Measurements from ENCODE around the gene SGSM1. TPM values are rescaled to one million over a fixed set of nuclear protein-coding genes. Genes with fewer than 3 reads are reported as not detected.

SGSM1 gene
- polyA plus RNA-seq, 3 donors, result 2.2 to 2.4 (median 2.2) TPM

DNA sequence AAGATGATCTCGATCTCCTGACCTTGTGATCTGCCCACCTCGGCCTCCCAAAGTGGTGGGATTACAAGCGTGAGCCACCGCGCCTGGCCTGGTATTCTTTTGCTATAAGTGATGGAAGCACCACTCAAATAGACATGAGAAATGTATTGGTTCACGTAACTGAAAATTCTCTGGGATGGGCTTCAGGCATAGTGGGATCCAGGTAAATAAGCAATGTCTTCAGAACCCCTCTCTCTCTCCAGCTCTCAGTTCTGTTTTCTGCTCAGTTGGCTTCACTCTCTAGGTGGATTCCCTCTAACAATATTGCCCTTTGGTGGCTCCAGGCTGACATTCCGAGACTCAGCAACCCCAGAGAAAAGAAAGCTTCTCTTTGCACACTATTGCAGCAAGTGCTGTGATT lies 141.4 kb downstream of the SGSM1 start:
- DNase-seq (ENCODE audit: low read depth in 3 of 3, low spot score in 2 of 3), result no peak

- DNase-seq (ENCODE audit: low read depth in 3 of 3, low spot score in 2 of 3), result no peak
Measured at GRCh38 chr22:24947881-24948280, 141.9 kb downstream of the SGSM1 start.

DNA sequence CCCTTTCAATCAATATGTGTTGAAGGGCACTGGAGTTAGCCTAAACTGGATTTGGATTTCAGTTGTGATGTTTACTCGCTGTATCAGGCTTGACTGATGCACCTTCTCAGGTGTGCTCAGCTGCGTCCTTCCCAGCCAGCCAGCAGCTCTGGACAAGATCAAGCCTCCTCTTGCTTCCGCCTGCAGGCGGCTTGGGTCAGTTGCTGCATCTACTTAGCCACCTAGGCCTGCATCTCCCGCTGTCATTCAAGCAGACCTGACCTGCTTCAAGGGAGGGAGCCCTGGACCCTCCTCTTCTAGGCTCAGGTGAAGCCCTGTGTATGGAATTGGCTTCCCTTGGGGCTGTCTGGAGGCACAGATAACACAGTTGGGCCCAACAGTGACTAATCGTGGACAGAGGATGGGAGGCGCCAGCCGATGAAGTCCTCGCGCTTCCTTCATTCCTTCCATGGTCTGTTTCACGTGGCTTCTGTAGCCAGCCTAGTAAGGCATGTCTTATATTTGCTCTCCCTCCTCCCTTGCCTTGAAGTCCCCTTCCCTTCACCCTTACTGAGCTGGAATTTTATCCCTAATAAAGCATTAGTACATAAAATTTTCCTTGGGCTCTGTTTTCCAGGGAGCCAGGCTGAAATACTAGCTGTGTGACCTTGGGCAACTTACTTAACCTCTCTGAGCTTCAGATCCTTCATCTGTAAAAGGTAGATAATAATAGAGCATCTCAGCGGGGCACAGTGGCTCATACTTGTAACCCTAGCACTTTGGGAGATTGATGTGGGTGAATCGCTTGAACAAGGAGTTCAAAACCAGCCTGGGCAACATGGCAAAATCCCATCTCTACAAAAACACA lies 142.6 kb downstream of the SGSM1 start:
- no peak for DNase-seq (ENCODE audit: low read depth in 3 of 3, low spot score in 2 of 3)

DNA sequence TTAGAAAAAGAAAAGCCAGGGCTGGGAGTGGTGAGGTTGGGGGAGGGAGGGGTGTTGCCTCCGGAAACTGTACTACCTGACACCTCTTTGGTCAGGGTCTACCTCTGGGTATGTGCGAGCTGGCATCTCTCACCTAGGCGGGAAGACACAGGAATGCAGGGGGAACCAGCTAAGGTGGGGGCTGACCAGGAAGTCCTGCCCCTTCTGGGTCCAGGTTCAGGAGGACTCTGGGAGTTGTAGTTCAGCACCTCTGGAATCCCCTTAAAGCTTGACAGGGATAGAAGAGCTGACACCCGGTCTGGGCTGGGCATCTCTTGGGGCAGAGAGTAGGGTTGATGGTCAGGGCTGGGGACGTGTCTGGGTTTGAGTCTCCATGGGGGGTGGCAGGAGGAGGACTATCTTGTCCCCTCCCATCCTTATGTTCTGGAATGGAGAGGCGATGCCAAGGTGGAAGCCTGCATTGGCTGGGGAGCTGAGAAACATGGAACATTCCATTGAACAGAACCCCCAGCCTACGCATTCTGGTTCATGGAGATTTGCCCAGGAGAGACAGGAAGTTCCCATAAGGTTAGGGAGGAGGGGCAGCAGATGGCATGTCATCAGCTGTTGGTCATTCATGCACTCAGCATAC lies 144.4 kb downstream of the SGSM1 start:
- DNase-seq (ENCODE audit: low read depth in 3 of 3, low spot score in 2 of 3), result no peak

- peak in 2 of 3 donors; percentile 72 to 77 for DNase-seq (ENCODE audit: low read depth in 3 of 3, low spot score in 2 of 3)
Measured at GRCh38 chr22:24951942-24952836, 146.2 kb downstream of the SGSM1 start, which contains the start of gene KIAA1671. Gene KIAA1671, plus strand, starts transcription at chr22:24952716. Its CDS starts 75,284 bp downstream, at chr22:25028000.

DNA sequence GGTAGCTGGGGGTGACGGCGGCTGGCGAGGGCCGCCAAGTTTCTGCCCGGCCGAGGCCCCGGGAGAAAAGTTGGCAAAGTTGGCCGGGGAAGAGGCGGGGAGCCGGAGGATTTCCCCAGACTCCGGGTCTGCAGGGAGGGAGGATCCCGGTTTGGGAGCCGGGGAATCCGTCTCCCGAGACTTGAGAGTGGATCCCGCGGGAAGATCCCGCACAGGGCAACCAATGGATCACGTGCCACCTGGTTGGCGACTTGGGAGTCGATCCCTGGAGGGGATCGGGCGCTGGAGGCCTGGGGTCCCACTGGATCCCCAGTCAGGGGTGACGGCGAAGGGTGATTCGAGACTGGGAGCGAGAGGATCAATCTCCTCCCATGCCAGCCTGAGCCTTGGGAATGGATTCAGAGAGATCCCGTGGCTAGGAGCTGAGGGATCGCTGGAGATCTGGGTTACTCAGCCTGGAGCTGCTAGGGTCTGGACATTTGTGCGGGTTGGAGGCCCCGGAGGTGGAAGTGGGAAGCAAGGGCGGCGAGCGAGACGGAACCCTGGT lies 146.9 kb downstream of the SGSM1 start:
- DNase-seq (ENCODE audit: low read depth in 3 of 3, low spot score in 2 of 3), result peak in 1 of 3 donors; percentile 32

DNA sequence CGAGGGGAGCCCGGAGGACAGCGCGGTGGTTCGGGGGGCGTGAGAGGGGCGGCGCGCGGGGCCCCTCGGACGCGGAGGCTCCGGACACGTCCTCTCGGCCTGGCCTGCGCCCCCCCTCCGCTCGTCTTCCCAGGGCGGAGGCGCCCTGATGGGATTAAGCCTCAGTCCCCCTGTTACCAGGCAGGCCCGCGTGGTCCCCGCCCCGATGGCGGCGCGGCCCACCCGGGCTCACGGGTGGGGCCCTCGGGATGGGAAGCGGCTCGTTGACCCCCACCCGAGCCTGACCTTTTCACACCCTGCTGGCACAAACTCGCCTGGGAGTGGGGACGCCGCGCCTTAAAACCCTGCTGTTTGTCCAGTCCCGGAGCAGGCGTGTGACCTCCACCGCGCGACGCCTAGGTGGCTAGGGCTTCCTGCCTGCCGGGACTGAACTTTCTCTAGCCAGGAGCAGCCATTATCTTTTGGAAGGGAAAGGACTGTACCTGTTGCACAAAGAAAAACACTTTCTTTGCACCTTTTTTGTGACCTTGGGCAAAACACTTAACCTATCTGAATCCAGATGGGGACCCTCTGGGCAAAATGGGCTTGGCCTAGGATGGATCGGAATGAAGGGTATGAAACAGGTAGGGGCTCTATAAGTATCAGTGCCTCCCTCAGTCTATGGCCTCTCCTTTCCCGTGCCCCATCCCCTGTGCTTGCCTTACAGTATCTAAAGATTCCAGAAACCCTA lies 147.5 kb downstream of the SGSM1 start:
- DNase-seq (ENCODE audit: low read depth in 3 of 3, low spot score in 2 of 3), result no peak

DNA sequence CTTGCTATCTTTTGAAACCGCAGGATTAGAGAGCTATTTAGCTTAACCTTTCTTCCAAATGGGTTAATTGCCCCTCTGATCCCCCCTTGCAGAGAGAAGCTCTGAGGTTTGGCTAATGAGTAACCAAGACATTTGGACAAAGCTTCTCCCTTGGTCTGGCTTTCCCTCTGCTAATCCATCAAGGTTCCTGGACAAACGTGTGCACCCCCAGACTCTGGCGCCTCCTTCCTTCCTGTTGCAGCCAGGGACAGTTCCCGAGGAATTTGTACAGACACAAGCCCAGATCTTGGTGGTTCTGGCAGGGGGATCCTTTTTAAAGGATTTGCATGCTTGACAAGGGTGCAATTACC lies 148.1 kb downstream of the SGSM1 start:
- no peak for DNase-seq (ENCODE audit: low read depth in 3 of 3, low spot score in 2 of 3)

DNA sequence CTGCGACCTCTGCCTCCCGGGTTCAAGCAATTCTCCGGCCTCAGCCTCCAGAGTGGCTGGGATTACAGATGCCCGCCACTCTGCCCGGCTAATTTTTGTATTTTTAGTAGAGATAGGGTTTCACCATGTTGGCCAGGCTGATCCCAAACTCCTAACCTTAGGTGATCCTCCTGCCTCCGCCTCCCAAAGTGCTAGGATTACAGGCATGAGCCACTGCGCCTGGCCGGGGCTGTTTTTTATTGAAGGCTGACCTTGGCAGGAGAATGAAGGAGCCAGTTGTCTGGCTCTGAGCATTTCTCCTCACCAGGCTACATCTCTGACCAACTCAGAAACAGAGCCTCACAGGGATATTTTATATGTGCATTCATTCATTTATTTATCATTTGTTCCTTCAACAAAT lies 148.8 kb downstream of the SGSM1 start:
- DNase-seq (ENCODE audit: low read depth in 3 of 3, low spot score in 2 of 3), result no peak

DNA sequence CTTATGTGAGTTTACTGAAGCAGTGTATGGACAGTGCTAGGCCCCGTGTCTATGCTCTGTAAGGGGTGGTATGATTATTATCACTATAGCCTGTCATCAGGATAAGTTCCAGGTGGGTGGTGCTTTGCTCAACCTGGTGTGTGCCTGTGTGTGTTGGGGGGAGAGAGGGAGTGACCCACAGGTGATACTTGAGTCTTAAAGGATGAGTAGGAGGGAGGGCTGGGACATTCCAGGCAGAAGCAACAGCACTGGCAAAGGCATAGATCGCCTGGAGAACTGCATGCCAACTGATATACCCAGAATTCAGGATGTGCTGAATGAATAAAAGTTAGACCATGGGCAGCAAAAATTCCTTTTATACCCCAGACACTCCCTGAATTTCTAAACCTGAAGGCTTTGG lies 151.0 kb downstream of the SGSM1 start:
- no peak for DNase-seq (ENCODE audit: low read depth in 3 of 3, low spot score in 2 of 3)

DNA sequence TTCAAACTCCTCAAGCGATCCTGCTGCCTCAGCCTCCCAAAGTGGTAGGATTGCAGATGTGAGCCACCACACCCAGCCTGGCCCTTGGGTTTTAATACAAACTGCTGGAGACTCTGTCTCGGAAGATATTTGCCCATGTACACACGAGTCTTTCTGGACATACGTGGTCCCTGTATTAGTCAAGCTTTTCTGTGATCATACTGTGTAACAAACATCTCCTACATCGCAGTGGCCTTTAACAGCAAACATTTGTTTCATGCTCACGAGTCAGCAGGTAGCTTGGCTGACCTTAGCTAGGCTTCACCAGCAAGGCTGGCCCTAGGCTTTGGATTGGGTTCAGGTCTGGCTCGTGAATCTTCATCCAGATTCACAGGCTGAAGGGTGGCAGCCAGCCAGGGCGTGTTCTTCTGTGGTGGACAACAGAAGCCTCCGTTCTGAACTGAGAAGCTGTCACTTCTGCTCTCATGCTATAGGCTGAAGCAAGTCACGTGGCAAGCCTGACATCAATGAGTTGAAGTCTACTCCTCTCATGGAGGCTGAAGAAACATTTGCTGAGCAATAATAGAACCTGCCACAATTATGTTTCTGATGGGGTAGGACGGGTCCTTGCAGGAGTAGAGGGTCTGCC lies 155.3 kb downstream of the SGSM1 start:
- DNase-seq (ENCODE audit: low read depth in 3 of 3, low spot score in 2 of 3), result no peak

- no peak for DNase-seq (ENCODE audit: low read depth in 3 of 3, low spot score in 2 of 3)
Measured at GRCh38 chr22:24962094-24962493, 156.1 kb downstream of the SGSM1 start.

DNA sequence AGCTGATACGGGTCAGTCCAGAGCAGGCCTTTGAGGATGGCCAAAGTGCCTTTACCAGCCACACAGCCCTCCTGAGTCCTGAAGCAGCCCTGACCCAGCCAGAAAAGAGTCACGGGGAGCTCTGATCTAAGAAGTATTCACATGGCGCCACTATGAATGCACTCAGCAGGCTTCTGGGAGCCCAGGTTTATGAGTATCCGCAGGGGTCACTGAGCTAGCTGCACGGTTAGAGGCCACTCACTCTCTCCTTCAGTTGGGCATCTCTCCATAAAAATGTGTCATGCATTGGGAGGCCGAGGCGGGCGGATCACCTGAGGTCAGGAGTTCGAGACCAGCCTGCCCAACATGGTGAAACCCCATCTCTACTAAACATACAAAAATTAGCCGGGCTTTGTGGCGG lies 156.8 kb downstream of the SGSM1 start:
- DNase-seq (ENCODE audit: low read depth in 3 of 3, low spot score in 2 of 3), result no peak

- no peak for DNase-seq (ENCODE audit: low read depth in 3 of 3, low spot score in 2 of 3)
Measured at GRCh38 chr22:24964441-24964840, 158.4 kb downstream of the SGSM1 start.

DNA sequence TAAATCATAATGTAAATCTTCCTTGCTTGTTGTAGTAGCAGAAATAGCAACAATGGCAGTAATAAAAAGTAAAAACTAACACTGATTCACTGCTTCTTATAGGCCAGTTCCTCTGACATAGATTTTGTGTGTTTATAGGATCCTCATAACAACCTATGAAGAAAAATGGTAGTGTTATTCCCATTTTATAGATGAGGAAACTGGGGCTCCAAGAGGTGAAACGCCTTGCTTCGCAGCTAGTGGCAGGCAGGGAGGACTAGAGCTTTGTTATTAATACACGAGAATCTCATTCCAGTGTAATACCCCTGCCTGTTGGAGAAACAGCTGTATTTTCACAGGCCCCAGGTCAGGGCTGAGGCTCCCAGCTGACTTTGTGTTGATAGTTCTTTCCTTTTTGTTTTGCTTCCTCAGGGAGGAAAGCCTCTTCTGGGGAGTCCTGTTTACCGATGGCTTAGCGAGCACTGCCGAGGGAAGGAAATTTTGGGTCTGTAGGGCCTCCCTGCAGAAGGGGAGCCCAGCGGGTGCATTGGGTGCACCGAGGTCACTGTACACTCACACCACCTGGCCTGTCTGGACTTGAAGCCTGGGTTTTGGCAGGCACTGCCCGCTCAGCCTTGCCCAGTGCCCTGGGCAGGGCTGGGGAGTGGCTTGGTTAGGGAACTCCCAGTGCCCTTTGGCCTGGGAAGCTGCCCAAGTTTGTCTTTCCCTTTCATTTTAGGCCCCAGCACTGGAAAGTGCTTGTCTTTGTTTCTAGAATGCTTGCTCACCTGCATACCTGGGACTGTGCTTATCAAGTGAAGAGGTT lies 160.0 kb downstream of the SGSM1 start:
- DNase-seq (ENCODE audit: low read depth in 3 of 3, low spot score in 2 of 3), result no peak

DNA sequence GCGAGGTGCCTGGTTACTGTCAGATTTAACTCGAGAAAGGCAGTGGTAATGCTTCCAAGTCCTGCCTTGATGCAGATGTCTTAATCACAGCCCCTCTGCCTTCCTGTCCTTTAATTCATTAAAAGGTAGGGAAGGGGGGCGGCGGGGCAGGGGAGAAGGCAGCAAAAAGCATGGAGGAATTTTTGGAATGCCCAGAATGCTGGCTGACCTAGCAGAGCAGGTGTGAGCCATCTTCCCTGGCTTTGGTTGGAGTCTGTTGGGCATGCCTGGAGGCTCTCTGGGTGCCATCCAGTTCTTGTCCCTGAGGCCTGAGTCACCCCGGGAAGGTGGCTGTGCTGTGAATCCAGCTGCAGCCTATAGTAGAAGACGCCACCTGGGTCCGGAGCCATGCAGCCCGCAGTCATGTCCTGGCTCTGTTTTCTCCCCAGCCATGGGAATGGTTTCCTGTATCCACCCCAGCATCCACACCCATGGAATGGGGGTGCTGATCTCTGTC lies 162.1 kb downstream of the SGSM1 start:
- DNase-seq (ENCODE audit: low read depth in 3 of 3, low spot score in 2 of 3), result no peak

DNA sequence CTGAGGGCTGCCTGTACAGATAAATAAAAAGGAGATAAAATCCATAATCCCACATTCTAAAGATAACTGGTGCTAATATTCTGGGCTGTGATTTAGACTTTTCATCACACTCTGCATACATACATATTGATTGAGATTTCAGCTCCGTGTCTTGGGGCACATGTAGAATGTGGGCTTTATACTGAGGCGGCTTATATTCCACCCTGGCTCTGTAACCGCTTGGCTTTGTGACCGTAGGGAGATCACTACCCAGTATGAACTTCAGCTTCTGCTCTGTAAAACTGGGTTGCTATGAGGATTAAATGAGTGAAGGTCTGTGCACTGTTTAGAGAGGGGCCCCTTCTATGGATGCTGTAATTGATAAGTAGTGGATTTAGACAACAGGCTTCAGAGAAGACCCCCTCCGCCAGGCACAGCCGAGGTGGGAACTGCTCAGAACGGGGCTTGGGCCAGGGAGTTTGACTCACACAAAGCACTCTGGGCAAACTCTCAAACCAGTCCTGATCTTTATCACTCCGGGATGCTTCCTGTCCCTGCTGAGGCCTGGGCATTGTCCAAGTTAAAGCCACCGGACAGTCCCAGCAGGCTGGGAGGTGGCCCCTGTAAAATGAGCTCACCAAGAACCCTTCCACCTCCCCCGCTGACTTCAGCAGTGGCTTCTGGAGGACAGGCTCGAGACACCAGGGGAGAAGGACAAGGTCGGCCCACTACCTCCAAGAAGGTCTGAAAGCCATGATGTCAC lies 163.7 kb downstream of the SGSM1 start:
- no peak for DNase-seq (ENCODE audit: low read depth in 3 of 3, low spot score in 2 of 3)

DNA sequence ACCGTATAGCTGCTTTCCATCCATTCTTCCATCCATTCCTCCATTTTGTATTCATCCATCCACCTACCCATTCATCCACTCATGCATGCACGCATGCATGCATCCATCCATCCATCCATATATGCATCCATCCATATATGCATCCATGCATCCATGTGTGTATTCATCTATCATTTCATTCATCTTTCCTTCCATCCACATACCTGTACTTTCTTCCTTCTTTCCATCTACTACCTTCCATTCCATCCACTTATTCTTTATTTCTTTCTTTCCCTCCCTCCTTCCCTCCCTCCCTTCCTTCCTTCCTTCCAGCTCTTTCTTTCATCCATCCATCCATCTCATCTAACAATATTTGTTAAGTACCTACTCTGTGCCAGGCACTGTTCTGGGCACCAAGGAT lies 166.4 kb downstream of the SGSM1 start:
- DNase-seq (ENCODE audit: low read depth in 3 of 3, low spot score in 2 of 3), result no peak

All from right renal cortex interstitium (tissue), 3 donors.